Choroid plexus epithelial cell (primary cell): Measurements from ENCODE around the gene SLC30A10.
A peak's percentile ranks its signal among the peaks of the same experiment; 100 is the strongest.

Source experiments
- DNase-seq: peaks from one replicate; pipeline ENCODE4 v3.0.0-alpha.2; 2010; ENCODE audit warnings: low read depth
- H3K4me3 ChIP-seq: 2 replicates; pipeline ENCODE4 v1.5.1; 2011; ENCODE audit warnings: low read depth, mild to moderate bottlenecking, control low read depth, low read length, moderate library complexity
- TF ChIP-seq, protein P1 (sequence below): conservative IDR thresholded peaks from 2 replicates; pipeline ENCODE4 v1.5.1; 2011; ENCODE audit warnings: low read depth, mild to moderate bottlenecking, control low read depth, inconsistent platforms, low read length, moderate library complexity

SLC30A10 gene

DNA sequence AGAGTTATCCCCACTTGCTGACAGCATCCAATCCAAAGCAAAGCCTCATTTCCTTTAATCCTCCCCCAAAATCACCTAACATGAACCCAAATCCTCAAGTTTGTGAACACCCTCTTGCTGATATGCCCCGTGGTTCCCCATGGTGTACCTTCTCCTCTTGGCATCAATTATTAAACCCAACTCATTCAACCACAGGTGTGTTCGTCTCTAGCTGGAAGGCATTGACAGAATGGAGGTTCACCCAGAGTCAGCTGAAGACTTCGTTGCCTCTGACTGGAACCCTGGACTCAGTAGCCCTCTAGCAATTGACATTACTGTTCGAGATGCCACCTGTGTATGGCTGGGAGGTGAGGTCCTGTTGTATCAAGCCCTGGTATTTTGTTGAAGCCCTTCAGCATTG, 22.8 kb downstream of the SLC30A10 start:
- no peak overlapping the region for H3K4me3 ChIP-seq
- DNase-seq: no peak
- TF ChIP-seq, protein P1, sequence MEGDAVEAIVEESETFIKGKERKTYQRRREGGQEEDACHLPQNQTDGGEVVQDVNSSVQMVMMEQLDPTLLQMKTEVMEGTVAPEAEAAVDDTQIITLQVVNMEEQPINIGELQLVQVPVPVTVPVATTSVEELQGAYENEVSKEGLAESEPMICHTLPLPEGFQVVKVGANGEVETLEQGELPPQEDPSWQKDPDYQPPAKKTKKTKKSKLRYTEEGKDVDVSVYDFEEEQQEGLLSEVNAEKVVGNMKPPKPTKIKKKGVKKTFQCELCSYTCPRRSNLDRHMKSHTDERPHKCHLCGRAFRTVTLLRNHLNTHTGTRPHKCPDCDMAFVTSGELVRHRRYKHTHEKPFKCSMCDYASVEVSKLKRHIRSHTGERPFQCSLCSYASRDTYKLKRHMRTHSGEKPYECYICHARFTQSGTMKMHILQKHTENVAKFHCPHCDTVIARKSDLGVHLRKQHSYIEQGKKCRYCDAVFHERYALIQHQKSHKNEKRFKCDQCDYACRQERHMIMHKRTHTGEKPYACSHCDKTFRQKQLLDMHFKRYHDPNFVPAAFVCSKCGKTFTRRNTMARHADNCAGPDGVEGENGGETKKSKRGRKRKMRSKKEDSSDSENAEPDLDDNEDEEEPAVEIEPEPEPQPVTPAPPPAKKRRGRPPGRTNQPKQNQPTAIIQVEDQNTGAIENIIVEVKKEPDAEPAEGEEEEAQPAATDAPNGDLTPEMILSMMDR: no peak

DNA sequence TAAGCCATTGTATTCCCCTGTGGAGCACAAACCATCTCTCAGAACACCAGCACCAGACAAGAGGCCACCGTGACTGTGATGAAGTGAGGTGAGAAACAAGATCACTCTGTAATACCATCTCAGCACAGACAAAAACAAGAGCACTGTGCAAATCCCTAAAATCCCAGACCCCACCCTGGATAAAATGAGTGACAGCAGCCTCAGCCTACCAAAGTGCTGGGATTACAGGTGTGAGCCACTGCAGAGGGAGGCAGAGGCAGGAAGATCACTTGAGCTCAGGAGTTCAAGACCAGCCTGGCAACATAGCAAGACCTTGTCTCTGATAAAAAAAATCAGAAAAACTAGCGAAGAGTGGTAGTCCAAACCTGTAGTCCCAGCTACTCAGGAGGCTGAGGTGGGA, 23.4 kb downstream of the SLC30A10 start:
- no peak overlapping the region for H3K4me3 ChIP-seq
- TF ChIP-seq, protein P1: no peak
- no peak for DNase-seq

DNA sequence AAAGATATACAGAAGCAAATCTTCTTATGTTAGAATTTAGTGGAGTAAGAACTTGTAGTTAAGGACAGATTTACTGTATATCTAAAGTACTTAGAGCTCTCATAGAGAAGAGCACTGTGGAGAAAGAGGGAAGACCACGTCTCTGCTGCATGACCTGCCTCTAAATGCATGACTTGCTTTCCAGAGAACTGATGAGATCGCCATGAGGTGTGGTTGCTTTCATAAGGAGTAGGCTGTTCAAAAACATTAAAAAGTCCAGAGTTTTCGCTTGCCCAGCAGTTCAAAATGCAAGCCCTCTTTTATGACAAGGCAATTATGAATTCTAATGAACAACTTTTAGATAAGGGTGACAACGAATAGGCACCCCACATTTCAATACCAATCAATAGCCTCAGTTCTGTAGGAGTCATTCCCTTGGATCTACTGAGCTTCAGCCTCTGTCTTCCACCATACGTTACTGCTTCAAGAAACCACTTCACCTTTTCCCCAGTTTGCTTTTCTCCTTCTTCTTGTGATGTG, 24.9 kb downstream of the SLC30A10 start:
- no peak for DNase-seq
- H3K4me3 ChIP-seq: no peak overlapping the region
- TF ChIP-seq, protein P1: no peak

DNA sequence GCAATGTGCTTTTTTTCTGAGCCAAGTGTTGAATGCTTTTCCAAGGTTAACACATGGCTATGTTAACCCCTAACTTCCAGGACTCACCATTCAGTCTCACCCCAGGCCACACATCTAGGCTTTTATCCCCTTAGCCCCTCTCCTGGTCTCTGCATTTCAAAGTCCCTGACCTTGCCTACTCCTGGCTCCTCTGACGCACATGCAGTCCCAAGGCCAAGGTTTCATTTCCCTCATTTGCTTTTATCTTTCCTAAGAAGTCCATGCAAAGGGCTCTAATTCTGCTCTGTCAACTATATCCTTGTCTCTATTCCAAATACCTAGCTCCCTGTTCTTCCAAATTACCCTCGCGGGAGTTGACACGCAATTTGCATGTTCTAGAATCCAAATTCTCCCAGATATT, 25.4 kb downstream of the SLC30A10 start:
- H3K4me3 ChIP-seq: no peak overlapping the region
- TF ChIP-seq, protein P1: no peak
- DNase-seq: no peak

DNA sequence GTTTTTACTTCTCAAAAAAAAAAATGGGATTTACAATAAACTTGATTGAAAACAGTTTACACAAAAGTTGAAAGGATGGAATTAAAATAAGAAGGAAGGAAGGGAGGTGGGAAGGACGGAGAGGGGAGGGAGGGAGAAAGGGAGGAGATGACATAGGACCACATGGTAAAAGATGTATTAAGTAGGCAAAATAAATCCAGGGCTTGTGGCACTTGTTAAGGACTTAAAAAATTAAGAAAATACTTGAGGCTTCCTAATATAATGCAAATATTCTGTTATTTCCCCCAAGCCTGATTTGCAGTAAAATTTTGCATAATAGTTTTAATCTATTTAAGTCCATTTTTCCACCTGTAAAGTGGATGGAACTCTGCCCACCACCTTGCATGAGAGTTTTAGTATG, 27.5 kb downstream of the SLC30A10 start:
- no peak overlapping the region for H3K4me3 ChIP-seq
- TF ChIP-seq, protein P1: no peak
- no peak for DNase-seq

DNA sequence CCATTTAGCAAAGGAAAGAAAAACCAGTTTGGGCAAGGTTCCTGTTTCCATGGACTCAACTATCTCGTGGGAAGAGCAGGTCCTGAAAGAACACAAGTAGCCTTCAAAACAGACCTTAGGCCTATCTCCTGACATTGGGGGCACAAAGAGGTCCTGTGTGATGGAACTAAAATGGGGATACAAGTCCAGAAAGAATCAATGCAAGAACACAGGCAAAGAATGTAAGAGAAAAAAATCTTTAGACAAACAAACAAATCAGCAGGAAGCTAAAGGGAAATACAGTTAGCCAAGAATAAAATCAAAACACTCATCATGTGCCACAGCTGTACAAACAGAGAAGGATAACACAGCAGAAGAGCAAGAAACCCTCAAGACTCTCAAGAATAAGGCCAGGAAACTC, 28.2 kb downstream of the SLC30A10 start:
- TF ChIP-seq, protein P1: no peak
- no peak overlapping the region for H3K4me3 ChIP-seq
- DNase-seq: peak; percentile 86

DNA sequence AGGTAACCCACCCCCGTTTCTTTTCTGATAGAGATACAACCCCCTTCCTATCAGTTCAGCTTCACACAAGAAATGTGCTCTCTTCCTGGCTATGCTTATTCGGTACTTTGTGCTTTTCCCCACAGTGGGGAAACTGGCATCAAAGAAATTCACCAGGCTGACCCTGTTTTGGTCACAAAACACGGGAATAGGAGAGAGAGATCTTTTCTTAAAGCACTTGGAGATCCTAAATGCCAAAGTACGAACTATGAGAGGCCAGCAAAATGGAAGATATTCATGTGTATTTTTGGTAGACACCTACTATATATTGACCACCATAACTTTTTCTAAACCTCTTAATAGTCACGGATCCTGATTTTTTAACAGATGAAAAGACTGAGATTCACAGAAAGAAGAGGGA, 30.0 kb downstream of the SLC30A10 start:
- no peak for DNase-seq
- TF ChIP-seq, protein P1: no peak
- H3K4me3 ChIP-seq: no peak overlapping the region
